HT-29 (cell line): ENCODE measurements around the gene SHTN1. TPM values are rescaled to one million over a fixed set of nuclear protein-coding genes. Genes with fewer than 3 reads are reported as not detected.

ENCODE experiments used
- DNase-seq: peaks from one replicate; pipeline ENCODE4 v3.0.0-alpha.2; 2015; ENCODE audit warnings: low spot score
- total RNA-seq: library from RNA; depleted of rRNA; stranded (reverse); fragments of >200 nt; shearing (Covaris generic); gene quantifications from 2 replicates; pipeline ENCODE4 v1.2.3, GENCODE V29; 2014

The SHTN1 gene
- total RNA-seq, 1 experiment from 2014 or later = 4.5 TPM

GRCh38 chr10:116984202-116984990, 20.6 kb downstream of the SHTN1 start:
- DNase-seq = no peak

GRCh38 chr10:116980041-116980440, 24.9 kb downstream of the SHTN1 start:
- DNase-seq = no peak

DNA sequence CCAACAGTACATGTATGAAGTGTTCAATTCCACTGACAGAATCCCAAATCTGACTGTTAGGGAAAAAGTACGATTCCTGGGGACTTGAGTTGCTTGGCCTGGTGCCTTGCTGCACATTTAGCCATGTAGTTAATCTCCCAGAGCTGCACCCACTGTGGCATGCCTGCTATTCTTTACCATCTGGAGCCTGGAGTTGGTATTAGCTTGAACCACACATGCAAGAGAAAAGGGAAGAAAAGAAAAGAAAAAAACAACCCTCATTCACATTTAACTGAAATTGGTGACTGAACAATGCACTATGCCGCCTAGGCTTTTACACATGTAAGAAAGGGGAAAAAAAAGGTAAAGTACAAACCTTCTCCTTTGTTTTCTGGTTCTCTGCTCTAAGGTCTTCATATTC, 26.1 kb downstream of the SHTN1 start:
- no peak for DNase-seq

GRCh38 chr10:116974456-116975005, 30.5 kb downstream of the SHTN1 start:
- DNase-seq = no peak

- no peak for DNase-seq
These were observed 31.0 kb downstream of the SHTN1 start for GRCh38 chr10:116973946-116974455.

DNA sequence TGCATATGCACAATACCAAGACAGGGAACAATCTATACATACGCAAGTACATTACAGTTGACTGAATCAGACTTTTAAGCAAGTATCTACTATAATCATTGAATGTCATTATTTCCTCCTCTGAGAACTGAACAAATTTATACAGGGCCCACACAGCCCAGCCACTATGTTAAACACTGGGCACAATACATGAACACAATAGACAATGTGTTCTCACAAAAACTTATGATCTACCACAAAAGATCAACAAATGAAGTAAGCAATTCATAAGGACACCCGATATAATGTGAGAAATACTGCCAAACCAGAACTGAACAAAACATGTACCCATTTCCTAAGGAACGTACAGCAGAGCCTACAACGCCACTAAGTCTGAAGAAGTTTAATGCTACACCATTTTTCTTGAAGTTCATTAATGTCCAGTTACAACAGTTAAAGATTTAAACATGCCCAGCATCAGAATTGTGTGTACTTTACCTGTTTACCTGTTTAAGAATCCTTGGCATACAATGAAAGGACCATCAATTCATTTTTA, 31.5 kb downstream of the SHTN1 start:
- no peak for DNase-seq

DNA sequence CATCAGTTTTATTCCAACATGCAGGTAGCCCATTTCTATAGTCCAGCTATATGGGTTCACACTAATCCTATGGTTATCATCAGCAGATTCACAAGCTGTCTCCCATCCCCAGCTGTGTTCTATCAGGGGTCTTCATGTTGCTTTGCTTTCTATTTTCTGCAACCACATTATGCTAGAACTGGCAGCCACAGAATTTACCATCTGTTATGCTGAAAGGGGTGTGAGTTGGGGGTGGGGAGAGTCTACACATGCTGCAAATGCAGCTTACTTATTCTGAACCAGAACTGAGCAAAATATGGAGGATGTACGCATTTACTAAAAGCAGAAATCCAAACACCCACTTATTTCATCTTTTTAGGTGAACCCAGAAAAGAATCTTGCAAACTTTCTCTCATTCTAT, 32.9 kb downstream of the SHTN1 start:
- DNase-seq = no peak

DNA sequence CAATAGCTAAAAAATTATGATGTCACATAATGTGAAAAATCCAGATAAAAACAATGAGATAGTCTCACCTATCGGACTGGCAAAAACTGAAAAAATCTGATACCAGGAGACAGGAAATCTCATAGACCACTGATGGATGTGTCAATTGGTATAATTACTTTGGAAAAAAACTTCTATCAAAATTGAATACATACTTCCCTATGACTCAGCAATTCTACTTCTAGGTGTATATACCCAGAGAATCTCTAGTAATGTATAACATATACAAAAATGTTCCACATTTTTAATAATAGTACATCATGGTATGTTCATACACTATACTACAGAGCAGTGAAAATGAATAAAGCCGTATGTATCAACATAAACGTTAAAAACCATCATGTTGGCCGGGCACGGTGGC, 34.9 kb downstream of the SHTN1 start:
- DNase-seq = no peak

DNA sequence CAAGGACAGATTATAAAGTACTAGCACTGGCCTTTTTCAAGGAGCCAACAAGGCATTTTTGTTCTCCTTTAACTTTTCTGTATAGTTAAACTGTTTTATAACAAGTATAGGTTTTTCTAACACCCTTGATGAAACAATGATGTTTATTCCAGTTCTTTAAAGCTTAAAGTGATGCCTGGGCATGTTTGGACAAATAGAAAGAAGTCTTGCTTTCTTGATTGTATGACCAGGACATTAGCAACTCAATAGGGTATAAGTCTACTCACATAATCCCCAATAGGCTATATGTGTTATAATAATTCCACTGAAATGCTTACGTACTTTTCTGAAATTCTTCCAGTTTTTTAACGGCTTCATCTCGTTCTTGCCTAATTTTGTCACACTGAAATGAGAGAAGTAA, 36.7 kb downstream of the SHTN1 start:
- DNase-seq = no peak

- DNase-seq = no peak
These were observed 43.4 kb downstream of the SHTN1 start for GRCh38 chr10:116961406-116962251.

GRCh38 chr10:116960066-116960776, 44.8 kb downstream of the SHTN1 start:
- no peak for DNase-seq

GRCh38 chr10:116952729-116953128, 52.3 kb downstream of the SHTN1 start:
- DNase-seq = no peak

GRCh38 chr10:116948530-116948870, 56.5 kb downstream of the SHTN1 start:
- DNase-seq = no peak

DNA sequence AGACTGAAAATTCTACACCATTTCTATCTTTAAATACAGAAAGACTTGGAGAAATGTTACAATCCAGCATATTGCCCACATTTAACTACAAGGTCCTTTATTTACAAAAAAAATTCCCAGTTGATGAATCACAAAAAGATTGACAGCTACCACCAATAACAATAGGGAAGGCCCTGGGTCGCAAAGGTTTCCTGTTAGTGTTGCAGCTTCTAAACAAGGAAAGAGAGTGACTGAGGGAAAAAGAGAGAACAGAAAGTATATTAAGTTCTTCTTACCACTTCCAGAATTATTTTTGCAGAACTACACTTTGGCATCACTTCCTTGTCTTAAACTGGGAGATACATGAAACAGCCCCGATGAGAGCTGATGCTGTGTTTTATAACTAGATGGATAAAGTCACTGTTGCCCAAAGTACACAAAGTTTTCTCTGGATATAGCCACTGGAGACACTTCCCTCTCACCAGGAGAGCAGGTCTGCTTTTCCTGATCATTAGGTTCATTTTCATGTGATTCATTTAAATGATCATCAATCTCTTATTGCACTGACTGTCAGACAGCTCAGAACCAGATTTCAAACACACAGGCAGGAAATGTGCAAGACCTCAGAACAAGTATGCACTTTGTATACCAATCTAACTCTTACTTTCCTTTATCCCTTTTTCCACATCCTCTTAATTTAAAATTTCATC, 57.0 kb downstream of the SHTN1 start:
- peak; percentile 45 for DNase-seq

- DNase-seq = no peak
These were observed 60.1 kb downstream of the SHTN1 start for GRCh38 chr10:116944911-116945310.

DNA sequence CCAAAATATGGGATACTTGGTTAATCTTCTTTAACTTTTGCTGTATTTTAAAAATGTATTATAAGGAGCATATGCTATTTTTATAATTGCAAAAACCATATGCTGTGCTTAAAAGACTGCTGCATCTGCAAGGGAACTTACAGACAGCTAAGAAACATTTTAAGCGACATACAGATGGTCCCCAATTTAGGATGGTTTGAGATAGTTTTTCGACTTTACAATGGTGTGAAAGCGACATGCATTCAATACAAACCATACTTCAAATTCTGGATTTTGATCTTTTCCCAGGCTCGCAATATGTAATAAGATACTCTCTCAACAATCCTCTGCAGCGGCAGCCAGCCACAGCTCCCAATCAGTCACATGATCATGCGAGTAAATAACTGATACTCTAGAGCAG, 73.2 kb downstream of the SHTN1 start:
- no peak for DNase-seq

- no peak for DNase-seq
These were observed 78.6 kb downstream of the SHTN1 start for GRCh38 chr10:116926426-116926825.

- no peak for DNase-seq
These were observed 79.9 kb downstream of the SHTN1 start for GRCh38 chr10:116925056-116925455.

- no peak for DNase-seq
These were observed 85.3 kb downstream of the SHTN1 start for GRCh38 chr10:116919706-116920105.

- DNase-seq = no peak
These were observed 85.8 kb downstream of the SHTN1 start for GRCh38 chr10:116919164-116919563.

DNA sequence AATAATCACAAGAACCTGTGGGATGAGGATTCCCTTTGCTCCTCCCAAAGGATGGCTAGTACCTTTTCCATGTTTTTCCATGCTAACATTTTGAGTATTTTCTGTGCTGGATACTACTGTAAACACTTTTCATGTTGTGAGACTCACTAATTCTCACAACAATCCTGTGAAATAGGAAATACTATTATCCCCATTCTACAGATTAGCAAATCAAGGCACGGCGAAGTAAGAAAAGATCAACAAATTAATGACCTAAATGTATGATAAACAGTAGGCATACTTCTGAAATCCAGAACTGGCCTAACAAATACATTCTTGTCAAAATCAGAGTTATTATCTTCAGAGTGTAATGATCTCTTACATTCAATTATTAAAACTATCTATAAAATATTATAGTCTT, 86.4 kb downstream of the SHTN1 start:
- DNase-seq = no peak
